ENCODE data around the gene SLC29A1. TPM values are rescaled to one million over a fixed set of nuclear protein-coding genes. Genes with fewer than 3 reads are reported as not detected.

The SLC29A1 gene
- total and polyA plus RNA-seq, 9 of the 15 experiments (the other 6 are each of a cell fraction or from before 2014, with no cell fraction given) = 18.9 to 170 (median 57.7) TPM

DNA sequence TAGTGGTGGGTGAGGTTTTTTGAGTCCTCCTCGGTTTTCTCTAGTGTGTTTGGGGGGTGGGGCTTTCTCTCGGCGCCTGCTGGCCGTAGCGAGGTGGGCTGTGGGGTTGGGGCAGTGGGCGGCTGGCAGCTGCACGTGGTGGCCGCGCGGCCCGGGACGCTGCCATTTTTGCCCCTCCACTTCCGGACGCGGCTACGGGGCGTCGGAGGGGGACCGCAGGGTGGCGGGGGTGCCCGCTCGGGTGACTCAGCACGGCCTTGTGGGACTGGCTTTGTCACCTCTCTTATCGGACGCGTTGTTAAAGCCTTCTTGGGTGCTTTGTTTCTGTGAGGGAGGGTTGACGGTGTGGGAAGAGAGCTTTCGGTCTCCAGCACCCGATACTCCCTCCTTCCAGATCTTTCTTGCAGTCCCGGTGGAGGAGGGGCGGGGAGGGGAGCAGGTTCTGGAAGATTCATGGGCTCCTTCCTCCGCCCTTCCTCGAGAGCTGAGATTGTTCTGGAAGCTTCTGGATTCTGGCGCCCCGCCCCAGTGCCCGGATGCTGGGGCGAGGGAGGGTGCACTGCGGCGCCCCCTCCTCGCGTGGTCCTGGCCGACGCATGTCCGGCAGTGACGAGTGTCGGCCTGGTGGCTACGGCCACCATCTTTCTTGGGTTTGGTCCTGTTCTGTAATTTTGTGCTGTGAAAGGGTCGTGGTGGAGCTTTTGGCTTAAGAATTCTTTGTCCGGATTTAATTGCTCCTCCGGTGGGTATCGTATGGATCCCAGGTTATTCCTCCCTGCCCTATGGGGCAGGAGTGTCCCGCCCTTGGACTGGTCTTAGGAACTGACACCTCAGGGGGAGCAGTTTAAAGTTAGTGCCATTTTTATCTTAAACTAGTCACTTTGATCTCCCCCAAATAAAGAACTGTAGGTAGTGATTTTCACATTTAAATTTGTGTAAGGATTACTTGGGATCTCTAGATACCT lies 24.2 kb downstream of the SLC29A1 start (continued):
- TF ChIP-seq, protein P1, sequence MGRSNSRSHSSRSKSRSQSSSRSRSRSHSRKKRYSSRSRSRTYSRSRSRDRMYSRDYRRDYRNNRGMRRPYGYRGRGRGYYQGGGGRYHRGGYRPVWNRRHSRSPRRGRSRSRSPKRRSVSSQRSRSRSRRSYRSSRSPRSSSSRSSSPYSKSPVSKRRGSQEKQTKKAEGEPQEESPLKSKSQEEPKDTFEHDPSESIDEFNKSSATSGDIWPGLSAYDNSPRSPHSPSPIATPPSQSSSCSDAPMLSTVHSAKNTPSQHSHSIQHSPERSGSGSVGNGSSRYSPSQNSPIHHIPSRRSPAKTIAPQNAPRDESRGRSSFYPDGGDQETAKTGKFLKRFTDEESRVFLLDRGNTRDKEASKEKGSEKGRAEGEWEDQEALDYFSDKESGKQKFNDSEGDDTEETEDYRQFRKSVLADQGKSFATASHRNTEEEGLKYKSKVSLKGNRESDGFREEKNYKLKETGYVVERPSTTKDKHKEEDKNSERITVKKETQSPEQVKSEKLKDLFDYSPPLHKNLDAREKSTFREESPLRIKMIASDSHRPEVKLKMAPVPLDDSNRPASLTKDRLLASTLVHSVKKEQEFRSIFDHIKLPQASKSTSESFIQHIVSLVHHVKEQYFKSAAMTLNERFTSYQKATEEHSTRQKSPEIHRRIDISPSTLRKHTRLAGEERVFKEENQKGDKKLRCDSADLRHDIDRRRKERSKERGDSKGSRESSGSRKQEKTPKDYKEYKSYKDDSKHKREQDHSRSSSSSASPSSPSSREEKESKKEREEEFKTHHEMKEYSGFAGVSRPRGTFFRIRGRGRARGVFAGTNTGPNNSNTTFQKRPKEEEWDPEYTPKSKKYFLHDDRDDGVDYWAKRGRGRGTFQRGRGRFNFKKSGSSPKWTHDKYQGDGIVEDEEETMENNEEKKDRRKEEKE (IDR thresholded peaks at IDR 0.05; ENCODE audit: borderline replicate concordance in 1 of 2, control insufficient read depth in 1 of 2, low read depth in 2 of 2, low read length in 1 of 2) = no peak; a peak in 1 of 4 replicates
- TF ChIP-seq SRSF1 (IDR thresholded peaks at IDR 0.05; ENCODE audit: low read depth, low read length) (no peak), CTBP1 (IDR thresholded peaks at IDR 0.05; ENCODE audit: borderline replicate concordance) (peak; percentile 33; the same call in 1 of the 2 replicates), ZNF668 (CRISPR knock-in tag; IDR thresholded peaks at IDR 0.05) (no peak), ZFP30 (CRISPR knock-in tag; IDR thresholded peaks at IDR 0.05; ENCODE audit: borderline replicate concordance) (no peak), PHF21A (IDR thresholded peaks at IDR 0.05; ENCODE audit: borderline replicate concordance, low read depth) (no peak), ZNF197 (CRISPR knock-in tag; IDR thresholded peaks at IDR 0.05; ENCODE audit: low read depth) (0 out of 2 replicates have a peak, but pooled peaks have one; percentile 16), SREBF1 (IDR thresholded peaks at IDR 0.05; ENCODE audit: borderline replicate concordance, low read depth, low read length) (no peak; the same call in 1 of the 2 replicates), SRF (CRISPR knock-in tag; IDR thresholded peaks at IDR 0.05) (peak; percentile 74 to 82; a peak in 3 of 4 replicates), BCOR (IDR thresholded peaks at IDR 0.05) (0 out of 2 replicates have a peak, but pooled peaks have one; percentile 3), SMAD4 (CRISPR knock-in tag; conservative IDR thresholded peaks at IDR 0.05) (peak; percentile 44), PHTF2 (CRISPR knock-in tag; IDR thresholded peaks at IDR 0.05) (no peak), RB1 (IDR thresholded peaks at IDR 0.05; ENCODE audit: low read depth) (0 out of 2 replicates have a peak, but pooled peaks have one; percentile 41), TAL1 (IDR thresholded peaks at IDR 0.05) (no peak)
- TF ChIP-seq, protein P2, sequence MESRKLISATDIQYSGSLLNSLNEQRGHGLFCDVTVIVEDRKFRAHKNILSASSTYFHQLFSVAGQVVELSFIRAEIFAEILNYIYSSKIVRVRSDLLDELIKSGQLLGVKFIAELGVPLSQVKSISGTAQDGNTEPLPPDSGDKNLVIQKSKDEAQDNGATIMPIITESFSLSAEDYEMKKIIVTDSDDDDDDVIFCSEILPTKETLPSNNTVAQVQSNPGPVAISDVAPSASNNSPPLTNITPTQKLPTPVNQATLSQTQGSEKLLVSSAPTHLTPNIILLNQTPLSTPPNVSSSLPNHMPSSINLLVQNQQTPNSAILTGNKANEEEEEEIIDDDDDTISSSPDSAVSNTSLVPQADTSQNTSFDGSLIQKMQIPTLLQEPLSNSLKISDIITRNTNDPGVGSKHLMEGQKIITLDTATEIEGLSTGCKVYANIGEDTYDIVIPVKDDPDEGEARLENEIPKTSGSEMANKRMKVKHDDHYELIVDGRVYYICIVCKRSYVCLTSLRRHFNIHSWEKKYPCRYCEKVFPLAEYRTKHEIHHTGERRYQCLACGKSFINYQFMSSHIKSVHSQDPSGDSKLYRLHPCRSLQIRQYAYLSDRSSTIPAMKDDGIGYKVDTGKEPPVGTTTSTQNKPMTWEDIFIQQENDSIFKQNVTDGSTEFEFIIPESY (CRISPR knock-in tag; IDR thresholded peaks at IDR 0.05) = peak; percentile 75; the same call in 1 of the 2 replicates
- TF ChIP-seq, protein P3, sequence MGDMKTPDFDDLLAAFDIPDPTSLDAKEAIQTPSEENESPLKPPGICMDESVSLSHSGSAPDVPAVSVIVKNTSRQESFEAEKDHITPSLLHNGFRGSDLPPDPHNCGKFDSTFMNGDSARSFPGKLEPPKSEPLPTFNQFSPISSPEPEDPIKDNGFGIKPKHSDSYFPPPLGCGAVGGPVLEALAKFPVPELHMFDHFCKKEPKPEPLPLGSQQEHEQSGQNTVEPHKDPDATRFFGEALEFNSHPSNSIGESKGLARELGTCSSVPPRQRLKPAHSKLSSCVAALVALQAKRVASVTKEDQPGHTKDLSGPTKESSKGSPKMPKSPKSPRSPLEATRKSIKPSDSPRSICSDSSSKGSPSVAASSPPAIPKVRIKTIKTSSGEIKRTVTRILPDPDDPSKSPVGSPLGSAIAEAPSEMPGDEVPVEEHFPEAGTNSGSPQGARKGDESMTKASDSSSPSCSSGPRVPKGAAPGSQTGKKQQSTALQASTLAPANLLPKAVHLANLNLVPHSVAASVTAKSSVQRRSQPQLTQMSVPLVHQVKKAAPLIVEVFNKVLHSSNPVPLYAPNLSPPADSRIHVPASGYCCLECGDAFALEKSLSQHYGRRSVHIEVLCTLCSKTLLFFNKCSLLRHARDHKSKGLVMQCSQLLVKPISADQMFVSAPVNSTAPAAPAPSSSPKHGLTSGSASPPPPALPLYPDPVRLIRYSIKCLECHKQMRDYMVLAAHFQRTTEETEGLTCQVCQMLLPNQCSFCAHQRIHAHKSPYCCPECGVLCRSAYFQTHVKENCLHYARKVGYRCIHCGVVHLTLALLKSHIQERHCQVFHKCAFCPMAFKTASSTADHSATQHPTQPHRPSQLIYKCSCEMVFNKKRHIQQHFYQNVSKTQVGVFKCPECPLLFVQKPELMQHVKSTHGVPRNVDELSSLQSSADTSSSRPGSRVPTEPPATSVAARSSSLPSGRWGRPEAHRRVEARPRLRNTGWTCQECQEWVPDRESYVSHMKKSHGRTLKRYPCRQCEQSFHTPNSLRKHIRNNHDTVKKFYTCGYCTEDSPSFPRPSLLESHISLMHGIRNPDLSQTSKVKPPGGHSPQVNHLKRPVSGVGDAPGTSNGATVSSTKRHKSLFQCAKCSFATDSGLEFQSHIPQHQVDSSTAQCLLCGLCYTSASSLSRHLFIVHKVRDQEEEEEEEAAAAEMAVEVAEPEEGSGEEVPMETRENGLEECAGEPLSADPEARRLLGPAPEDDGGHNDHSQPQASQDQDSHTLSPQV (IDR thresholded peaks at IDR 0.05) = 0 out of 2 replicates have a peak, but pooled peaks have one; percentile 31
